ENCODE data around the gene NUP155. TPM values are rescaled to one million over a fixed set of nuclear protein-coding genes. Genes with fewer than 3 reads are reported as not detected.
A peak's percentile ranks its signal among the peaks of the same experiment; 100 is the strongest.

The NUP155 gene
- total RNA-seq, 4 donors from 2014 or later: 15.6 to 31.4 (median 16.4) TPM

DNA sequence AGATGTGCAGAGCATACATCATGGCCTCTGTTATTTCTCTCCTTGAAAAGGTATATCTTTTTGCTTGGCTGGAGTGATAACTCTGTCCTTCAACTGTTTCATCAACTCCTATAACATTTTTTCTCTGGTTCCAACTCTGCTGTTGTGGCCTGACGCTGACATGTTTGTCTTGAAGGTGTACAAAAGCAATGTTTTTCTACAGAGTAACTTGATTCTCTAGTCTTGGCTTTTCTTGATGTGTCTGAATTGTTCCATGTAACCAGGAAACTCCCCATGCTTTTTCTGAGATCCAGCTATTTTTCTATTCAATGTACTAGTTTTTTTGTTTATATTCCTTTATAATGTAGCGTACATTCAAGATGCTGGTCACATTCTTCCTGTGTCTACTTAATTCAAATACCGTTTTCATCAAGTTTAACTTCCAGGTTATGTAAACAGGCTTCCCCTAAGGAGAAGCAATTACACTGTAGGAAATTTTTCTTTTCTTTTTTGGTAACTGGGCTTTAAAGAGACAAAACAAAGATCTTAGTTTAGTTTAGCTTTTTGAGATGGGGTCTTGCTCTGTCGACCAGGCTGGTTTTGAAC is 115.0 kb downstream of the NUP155 start:
- Histone ChIP-seq H3K27ac (no peak overlapping the region), H3K9me3 (no peaks in the 10 kb centered on the region), H3K36me3 (no peaks in the 10 kb centered on the region), H3K27me3 (no peaks in the 10 kb centered on the region), H3K4me3 (no peak overlapping the region), H3K4me1 (no peaks in the 10 kb centered on the region)
- TF ChIP-seq, protein P1, sequence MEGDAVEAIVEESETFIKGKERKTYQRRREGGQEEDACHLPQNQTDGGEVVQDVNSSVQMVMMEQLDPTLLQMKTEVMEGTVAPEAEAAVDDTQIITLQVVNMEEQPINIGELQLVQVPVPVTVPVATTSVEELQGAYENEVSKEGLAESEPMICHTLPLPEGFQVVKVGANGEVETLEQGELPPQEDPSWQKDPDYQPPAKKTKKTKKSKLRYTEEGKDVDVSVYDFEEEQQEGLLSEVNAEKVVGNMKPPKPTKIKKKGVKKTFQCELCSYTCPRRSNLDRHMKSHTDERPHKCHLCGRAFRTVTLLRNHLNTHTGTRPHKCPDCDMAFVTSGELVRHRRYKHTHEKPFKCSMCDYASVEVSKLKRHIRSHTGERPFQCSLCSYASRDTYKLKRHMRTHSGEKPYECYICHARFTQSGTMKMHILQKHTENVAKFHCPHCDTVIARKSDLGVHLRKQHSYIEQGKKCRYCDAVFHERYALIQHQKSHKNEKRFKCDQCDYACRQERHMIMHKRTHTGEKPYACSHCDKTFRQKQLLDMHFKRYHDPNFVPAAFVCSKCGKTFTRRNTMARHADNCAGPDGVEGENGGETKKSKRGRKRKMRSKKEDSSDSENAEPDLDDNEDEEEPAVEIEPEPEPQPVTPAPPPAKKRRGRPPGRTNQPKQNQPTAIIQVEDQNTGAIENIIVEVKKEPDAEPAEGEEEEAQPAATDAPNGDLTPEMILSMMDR (IDR thresholded peaks at IDR 0.05): no peak
- no peak for TF ChIP-seq POLR2A (IDR thresholded peaks at IDR 0.05)
- no peak for DNase-seq

DNA sequence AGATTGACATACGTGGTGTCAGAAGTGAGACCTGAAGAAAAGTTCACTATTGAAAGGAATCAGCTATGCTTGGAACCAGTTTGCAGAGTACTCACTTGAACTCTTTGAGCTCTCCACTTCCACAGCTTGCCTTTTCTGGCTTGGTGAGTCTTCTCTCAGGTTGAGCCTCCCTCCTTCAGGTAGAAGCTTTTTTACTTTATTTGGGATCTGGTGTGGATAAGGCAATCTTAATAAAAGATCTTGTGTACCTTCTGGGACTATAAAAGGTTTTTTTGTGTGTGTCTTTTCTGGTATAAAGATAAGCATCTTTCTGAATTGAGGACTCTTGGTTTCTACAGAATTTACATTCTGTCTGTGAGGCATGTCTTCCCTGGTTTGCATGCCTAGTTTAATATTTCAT is 116.3 kb downstream of the NUP155 start:
- Histone ChIP-seq H3K27me3 (no peaks in the 10 kb centered on the region), H3K4me3 (no peak overlapping the region), H3K27ac (no peak overlapping the region), H3K36me3 (no peaks in the 10 kb centered on the region), H3K9me3 (no peaks in the 10 kb centered on the region), H3K4me1 (no peaks in the 10 kb centered on the region)
- no peak for TF ChIP-seq POLR2A (IDR thresholded peaks at IDR 0.05)
- TF ChIP-seq, protein P1 (IDR thresholded peaks at IDR 0.05): no peak
- no peak for DNase-seq

DNA sequence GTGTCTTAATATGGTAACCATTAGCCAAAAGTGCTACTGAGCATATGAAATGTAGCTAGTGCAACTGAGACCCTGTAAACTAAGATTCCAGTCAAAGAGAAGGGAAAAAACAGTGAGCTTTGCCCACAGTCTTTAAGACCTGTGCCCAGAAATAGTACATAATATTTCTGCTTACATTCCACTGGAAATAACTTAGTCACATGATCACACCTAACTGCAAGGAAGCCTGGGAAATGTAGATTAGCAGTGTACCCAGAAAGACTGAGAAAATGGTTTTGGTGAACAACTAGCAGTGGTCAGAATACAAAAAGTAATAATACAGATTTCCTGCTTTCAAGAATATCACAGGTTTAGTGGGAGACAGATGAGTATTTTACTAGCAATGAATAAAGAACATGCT is 119.2 kb downstream of the NUP155 start:
- no peak for DNase-seq
- H3K27ac ChIP-seq: no peak overlapping the region

DNA sequence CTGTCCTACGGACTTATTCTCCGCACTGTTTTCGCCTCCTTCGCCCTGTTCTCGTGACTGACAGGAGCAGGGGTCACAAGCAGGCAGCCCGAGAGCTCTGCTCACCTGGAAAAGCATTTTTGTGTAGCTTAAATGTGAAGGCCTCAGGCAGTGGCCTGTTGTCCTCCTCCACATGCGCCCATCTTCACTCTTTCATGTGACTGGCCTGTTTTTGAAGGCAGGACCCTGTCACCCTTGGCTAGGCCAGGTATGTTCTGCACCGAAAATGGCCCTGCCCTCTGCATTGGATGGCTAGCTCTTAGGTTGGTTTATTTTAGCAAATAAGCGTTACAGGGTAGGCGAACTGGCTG is 121.1 kb downstream of the NUP155 start:
- H3K4me3 ChIP-seq: peak overlapping the region; percentile 67 to 93 (median 74)
- H3K36me3 ChIP-seq: no peaks in the 10 kb centered on the region
- H3K4me1 ChIP-seq: peaks cover 0 to 10% (median 0%) of the 10 kb centered on the region in 4 donors
- TF ChIP-seq, protein P1 (IDR thresholded peaks at IDR 0.05): no peak
- TF ChIP-seq POLR2A (IDR thresholded peaks at IDR 0.05): no peak
- peak overlapping the region; percentile 72 to 91 (median 78) for H3K27ac ChIP-seq
- DNase-seq: no peak
- H3K27me3 ChIP-seq: no peaks in the 10 kb centered on the region
- peaks cover 0 to 4% (median 0%) of the 10 kb centered on the region in 4 donors for H3K9me3 ChIP-seq

More for the DNA sequence above, 119.2 kb downstream of the NUP155 start:
- no peak for TF ChIP-seq POLR2A (IDR thresholded peaks at IDR 0.05)
- TF ChIP-seq, protein P1 (IDR thresholded peaks at IDR 0.05): no peak
- Histone ChIP-seq H3K4me1 (peaks cover 0 to 10% (median 0%) of the 10 kb centered on the region in 4 donors), H3K9me3 (peaks cover 0 to 4% (median 0%) of the 10 kb centered on the region in 4 donors), H3K36me3 (no peaks in the 10 kb centered on the region), H3K4me3 (no peak overlapping the region), H3K27me3 (no peaks in the 10 kb centered on the region)

DNA sequence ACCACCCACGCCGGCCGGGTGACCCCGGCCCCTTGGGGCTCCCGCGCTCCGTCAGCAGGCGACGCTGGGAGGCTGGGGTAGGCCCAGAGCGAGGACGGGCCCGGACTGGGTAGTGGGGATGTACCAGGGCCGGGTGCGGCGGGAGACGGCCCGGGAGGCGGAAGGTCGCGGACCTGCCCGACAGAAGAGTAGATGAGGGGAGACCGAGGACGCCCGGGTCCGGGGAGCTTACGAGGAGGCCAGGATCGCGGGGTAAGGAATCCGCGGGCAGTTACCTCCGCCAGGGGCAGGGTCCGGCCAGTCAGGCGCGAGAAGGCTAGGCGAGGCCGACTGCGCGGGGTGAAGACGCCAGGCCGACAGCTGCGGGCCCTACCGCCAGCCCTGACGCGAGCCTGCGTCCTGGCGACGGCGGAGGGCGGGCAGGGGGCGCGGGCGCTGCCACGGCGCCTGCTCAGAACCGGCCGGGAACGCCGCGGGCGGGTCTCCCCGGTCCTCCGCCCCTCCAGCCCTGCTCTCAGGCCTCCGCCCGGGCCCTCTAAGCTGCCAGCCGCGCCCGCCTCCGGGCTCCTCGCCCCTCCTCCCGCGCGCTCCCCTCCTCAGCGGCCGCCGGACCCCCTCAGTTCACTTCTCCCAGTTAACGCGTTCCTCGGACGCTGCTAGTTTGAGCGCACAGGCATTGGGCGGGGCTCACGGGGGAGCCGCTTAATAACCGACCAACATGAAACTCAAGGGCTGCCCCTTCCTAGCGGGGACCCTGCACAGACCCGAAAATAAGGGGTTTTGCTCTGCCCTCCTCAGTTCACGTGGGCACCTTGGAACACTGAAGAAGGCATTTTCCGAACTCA is 121.7 kb downstream of the NUP155 start, which contains the start of gene CPLANE1:
CPLANE1 (minus strand) TSS at position 407 of the 845 bp plus-strand sequence. CDS start 1,678 bp downstream, outside the sequence.
- TF ChIP-seq POLR2A (IDR thresholded peaks at IDR 0.05): peak; percentile 46 to 50
- TF ChIP-seq, protein P1 (IDR thresholded peaks at IDR 0.05): peak in 1 of 6 experiments; percentile 6
- Histone ChIP-seq H3K27ac (peak within 1 kb of the TSS; percentile 72 to 91 (median 78)), H3K27me3 (no peaks in the 10 kb centered on the region), H3K9me3 (peaks cover 0 to 4% (median 0%) of the 10 kb centered on the region in 4 donors), H3K4me3 (peak within 1 kb of the TSS; percentile 67 to 93 (median 74)), H3K4me1 (peaks cover 0 to 10% (median 0%) of the 10 kb centered on the region in 4 donors), H3K36me3 (no peaks in the 10 kb centered on the region)
- peak; percentile 61 to 82 (median 80) for DNase-seq
